GM12878 (cell line): Measurements from ENCODE around the gene LAP3. TPM values are rescaled to one million over a fixed set of nuclear protein-coding genes. Genes with fewer than 3 reads are reported as not detected.
"Not testable (repeated sequence)": the region's sequence is repeated elsewhere in the genome, so short reads cannot be mapped to it uniquely, and the experiment has no call there.

Source experiments
- ATAC-seq: fragments of 200-7000 bp; cut with Tn5 transposase; 3 replicates; pipeline ENCODE4 v1.9.1; 2020; ENCODE audit warnings: mild to moderate bottlenecking, moderate library complexity
- BruUV-seq: library from RNA; stranded (reverse); fragments of 400-500 nt; replicated peaks from 2 replicates; lab custom pipeline; 2021; lab: Mats Ljungman, UMichigan
- CTCF ChIA-PET: fragments of 300-600 bp; sonication (Branson Sonifier 250); formaldehyde crosslinking; extraction: SDS; loops from one replicate; lab custom pipeline; 2021; ENCODE audit warnings: inconsistent platforms; lab: Yijun Ruan, JAX
- POLR2A ChIA-PET: fragments of 350-600 bp; formaldehyde crosslinking; extraction: SDS; loops from one replicate; lab custom pipeline; 2021; ENCODE audit warnings: inconsistent platforms; lab: Charles Lee
- RAD21 ChIA-PET: fragments of 300-600 bp; sonication (Branson Sonifier 250); formaldehyde crosslinking; loops from one replicate; lab custom pipeline; 2023; ENCODE audit warnings: antibody characterized with exemption; ENCODE audit not compliant: unreplicated experiment; lab: Charles Lee
- SMC1A ChIA-PET: fragments of 300-600 bp; sonication (Branson Sonifier 250); formaldehyde crosslinking; loops from one replicate; lab custom pipeline; 2023; ENCODE audit not compliant: unreplicated experiment, uncharacterized antibody; lab: Charles Lee
- DNase-seq: peaks from one replicate; pipeline ENCODE4 v3.0.0-alpha.2; 2011; ENCODE audit warnings: low read depth, low spot score
- FAIRE-seq: peaks from 3 replicates; lab custom pipeline; 2011; peaks lifted over from hg19 to GRCh38; lab: Jason Lieb, UNC
- H2AFZ ChIP-seq: 2 replicates; pipeline ENCODE4 v1.6.0; 2011; ENCODE audit warnings: low read depth, low read length, control low read depth; ENCODE audit not compliant: control insufficient read depth
- H3K27ac ChIP-seq: 2 replicates; pipeline ENCODE4 v1.5.1; 2011; ENCODE audit warnings: control low read depth; ENCODE audit not compliant: control insufficient read depth, insufficient read depth
- H3K27me3 ChIP-seq, 2 experiments: replicated peaks in 1 of 2; 2 replicates each; pipeline versions ENCODE4 v1.6.0 to v1.6.1; 2011; ENCODE audit warnings: low read length in 1 of 2; ENCODE audit not compliant: control insufficient read depth in 2 of 2, insufficient read depth in 2 of 2
- H3K36me3 ChIP-seq, 2 experiments: 2 replicates each; pipeline ENCODE4 v1.5.1; 2011; ENCODE audit warnings: low read length in 1 of 2; ENCODE audit not compliant: control insufficient read depth in 2 of 2, insufficient read depth in 2 of 2
- H3K4me1 ChIP-seq: 2 replicates; pipeline ENCODE4 v1.6.1; 2011; ENCODE audit warnings: mild to moderate bottlenecking, low read length, moderate library complexity, mixed read lengths; ENCODE audit not compliant: control insufficient read depth, insufficient read depth
- H3K4me2 ChIP-seq: 2 replicates; pipeline ENCODE4 v1.6.0; 2011; ENCODE audit warnings: control low read depth; ENCODE audit not compliant: control insufficient read depth, insufficient read depth
- H3K4me3 ChIP-seq: fragments of 200-600 bp; sonication (generic); 2 replicates; pipeline ENCODE4 v1.5.1; 2016
- H3K79me2 ChIP-seq: 2 replicates; pipeline ENCODE4 v1.6.0; 2011; ENCODE audit warnings: low read length; ENCODE audit not compliant: control insufficient read depth, insufficient read depth
- H3K9ac ChIP-seq: 2 replicates; pipeline ENCODE4 v1.8.0; 2011; ENCODE audit warnings: low read length, control low read depth, mixed read lengths; ENCODE audit not compliant: control insufficient read depth, insufficient read depth
- H3K9me3 ChIP-seq: replicated peaks from 3 replicates; pipeline ENCODE4 v1.5.1; 2011; ENCODE audit warnings: mild to moderate bottlenecking, low read length; ENCODE audit not compliant: control insufficient read depth, insufficient read depth
- H4K20me1 ChIP-seq: 2 replicates; pipeline ENCODE4 v1.6.0; 2011; ENCODE audit not compliant: control insufficient read depth, insufficient read depth
- NFYB ChIP-seq: IDR thresholded peaks from 2 replicates; pipeline ENCODE4 v1.6.1; 2011; ENCODE audit warnings: low read depth, mild to moderate bottlenecking, low read length, improper control_type of control experiment, moderate library complexity; ENCODE audit not compliant: insufficient read depth
- ZNF687 ChIP-seq: fragments of 450-650 bp; IDR thresholded peaks from 2 replicates; pipeline ENCODE4 v1.6.1; 2017; ENCODE audit warnings: mild to moderate bottlenecking, moderate library complexity
- WGBS: methylation state at CpG from one replicate; pipeline ENCODE4 v1.1.6; 2016; ENCODE audit warnings: low lambda C conversion rate; ENCODE audit not compliant: insufficient replicate concordance, insufficient coverage; ENCODE audit errors: missing lambda C conversion rate; 5-methylcytosine and 5-hydroxymethylcytosine counted together
- in situ Hi-C: fragments of 300-500 bp; cut with MboI; formaldehyde crosslinking; loops from 9 replicates; pipeline ENCODE4 v1.14.3; 2018; ENCODE audit warnings: mixed read lengths
- intact Hi-C: fragments of 100-400 bp; cut with micrococcal nuclease; formaldehyde crosslinking; loops from one replicate; pipeline ENCODE4 v1.14.2; 2022; ENCODE audit not compliant: unreplicated experiment
- polyA plus RNA-seq, 11 experiments: library from polyadenylated mRNA; depleted of rRNA in 4 of 11; unstranded in 6 of 11; stranded (reverse) in 5 of 11; fragments of >200 nt; fragmentation: Nextera tagmentation in 4 of 11; fragmentation: Illumina TruSeq in 1 of 11; extraction: Ambion mirVana in 4 of 11; extraction: Trizol in 1 of 11; gene quantifications; 1 replicate in 1 of 11; 2 replicates in 10 of 11; pipeline versions ENCODE4 v1.2.1 to v1.2.3, GENCODE V29; 2011 to 2016; ENCODE audit warnings: inconsistent platforms in 2 of 11, missing spikeins in 2 of 11, low read depth in 1 of 11
- total RNA-seq, 4 experiments: library from RNA; depleted of rRNA in 3 of 4; stranded (reverse); fragments of >200 nt in 3 of 4; fragmentation: Illumina TruSeq in 1 of 4; extraction: Trizol in 1 of 4; gene quantifications; 2 replicates each; pipeline versions ENCODE4 v1.2.1 to v1.2.3, GENCODE V29; 2013 to 2021

The LAP3 gene
- total and polyA plus RNA-seq, 10 of the 15 experiments (the other 5 are each of a cell fraction or from before 2014, with no cell fraction given) = 134 to 249 (median 204) TPM

GRCh38 chr4:17535906-17536305, 41.1 kb upstream of the LAP3 start:
- FAIRE-seq (no peak), DNase-seq (no peak), ATAC-seq (peak; percentile 36; the same call in 1 of the 3 replicates)
- intact Hi-C loops (no loop called here), in situ Hi-C loops (no loop called here)
- Histone ChIP-seq H3K4me2 (no peak overlapping the region), H3K4me3 (no peak overlapping the region), H3K9me3 (no peaks in the 10 kb centered on the region), H3K4me1 (no peaks in the 10 kb centered on the region), H3K9ac (no peak overlapping the region), H3K27me3 (no peaks in the 10 kb centered on the region), H4K20me1 (no peaks in the 10 kb centered on the region), H2AFZ (no peak overlapping the region), H3K79me2 (no peaks in the 10 kb centered on the region), H3K27ac (no peak overlapping the region), H3K36me3 (no peaks in the 10 kb centered on the region)
- POLR2A ChIA-PET = no interaction called here
- 63% methylated on average over 3 of the region's 3 CpGs for WGBS
- TF ChIP-seq NFYB (peak; percentile 82), ZNF687 (no peak)
- no TSS peak for BruUV-seq
- RAD21 ChIA-PET = no interaction called here
- SMC1A ChIA-PET = interaction anchor here (0.6 to 1.1 kb wide), 2 partner anchors 12 to 94 kb away, joined by 3 to 4 read pairs; no protein-coding TSS in a partner anchor
- CTCF ChIA-PET = interaction anchor here (0.5 to 1.4 kb wide), 3 partner anchors 9 to 211 kb away, joined by 3 to 5 read pairs (median 5); no protein-coding TSS in a partner anchor

- H3K9me3 ChIP-seq, H3K27ac ChIP-seq, H2AFZ ChIP-seq, DNase-seq, H3K4me1 ChIP-seq, H3K36me3 ChIP-seq, ATAC-seq, in situ Hi-C loops, RAD21 ChIA-PET, CTCF ChIA-PET, FAIRE-seq, H4K20me1 ChIP-seq, BruUV-seq, H3K9ac ChIP-seq, H3K79me2 ChIP-seq, H3K4me3 ChIP-seq, H3K4me2 ChIP-seq, H3K27me3 ChIP-seq, intact Hi-C loops: not testable (repeated sequence)
- ChIA-PET SMC1A (interaction anchor here (0.7 kb wide), 1 partner anchor 567 kb away, joined by 4 read pairs; no protein-coding TSS in a partner anchor), POLR2A (interaction anchor here (0.6 to 0.8 kb wide), 2 partner anchors 11 to 18 kb away, joined by 3 read pairs; no protein-coding TSS in a partner anchor)
- 62% methylated on average over 5 of the region's 6 CpGs for WGBS
These were observed 39.9 kb upstream of the LAP3 start for GRCh38 chr4:17537060-17537459.
